Heart left ventricle (tissue), 16 donors: Measurements from ENCODE around the gene SNX20. TPM values are rescaled to one million over a fixed set of nuclear protein-coding genes. Genes with fewer than 3 reads are reported as not detected.
A peak's percentile ranks its signal among the peaks of the same experiment; 100 is the strongest.

Source experiments
- ATAC-seq, 4 donors: fragments of 200-7000 bp; cut with Tn5 transposase; one replicate each; pipeline ENCODE4 v1.9.1; 2020 to 2022; ENCODE audit warnings: moderate library complexity in 4 of 4, mild to moderate bottlenecking in 3 of 4, moderate number of reproducible peaks in 1 of 4
- DNase-seq, 5 donors: peaks; one replicate each; pipeline ENCODE4 v3.0.0-alpha.2; 2020
- H3K27ac ChIP-seq, 12 donors: fragments of 200-600 bp; sonication (generic) in 4 of 12; one replicate each; pipeline versions ENCODE4 v1.5.0 to v1.8.0; 2016 to 2022; ENCODE audit warnings: mild to moderate bottlenecking in 2 of 12
- H3K27me3 ChIP-seq, 9 donors: fragments of 200-600 bp; sonication (generic) in 2 of 9; one replicate each; pipeline versions ENCODE4 v1.5.1 to v1.8.0; 2016 to 2022; ENCODE audit warnings: mild to moderate bottlenecking in 3 of 9
- H3K36me3 ChIP-seq, 9 donors: fragments of 200-600 bp; sonication (generic) in 2 of 9; one replicate each; pipeline versions ENCODE4 v1.5.0 to v1.8.0; 2018 to 2022; ENCODE audit warnings: mild to moderate bottlenecking in 2 of 9
- H3K4me1 ChIP-seq, 12 donors: fragments of 200-600 bp; sonication (generic) in 4 of 12; one replicate each; pipeline versions ENCODE4 v1.5.0 to v1.8.0; 2016 to 2022; ENCODE audit warnings: mild to moderate bottlenecking in 3 of 12
- H3K4me3 ChIP-seq, 12 donors: fragments of 200-600 bp; sonication (generic) in 4 of 12; one replicate each; pipeline versions ENCODE4 v1.5.0 to v1.8.0; 2017 to 2022; ENCODE audit warnings: mild to moderate bottlenecking in 9 of 12, moderate library complexity in 4 of 12
- H3K9me3 ChIP-seq, 12 donors: fragments of 200-600 bp; sonication (generic) in 4 of 12; one replicate each; pipeline versions ENCODE4 v1.5.0 to v1.8.0; 2016 to 2022; ENCODE audit warnings: mild to moderate bottlenecking in 1 of 12
- CTCF ChIP-seq, 12 donors: fragments of 200-600 bp; sonication (generic) in 4 of 12; IDR thresholded peaks; one replicate each; pipeline versions ENCODE4 v1.5.0 to v1.8.0; 2018 to 2022; ENCODE audit warnings: antibody characterized with exemption in 12 of 12, mild to moderate bottlenecking in 5 of 12
- POLR2A ChIP-seq, 2 donors: fragments of 450-650 bp; IDR thresholded peaks; one replicate each; pipeline ENCODE4 v1.6.1; 2017; ENCODE audit warnings: antibody characterized with exemption in 2 of 2, mild to moderate bottlenecking in 2 of 2, moderate library complexity in 2 of 2
- WGBS, 4 donors: extraction: QIAGEN DNeasy Blood & Tissue Kit in 2 of 4; methylation state at CpG; one replicate each; pipeline versions ENCODE4 v1.1.5 to v1.1.7; 2013 to 2018; 5-methylcytosine and 5-hydroxymethylcytosine counted together
- intact Hi-C, 10 donors: fragments of 100-400 bp; cut with DNase I; formaldehyde crosslinking; loops; one replicate each; pipeline versions ENCODE4 v1.11.1 to v1.14.2; 2022
- polyA plus RNA-seq, 2 donors: library from polyadenylated mRNA; stranded (reverse); fragments of 200-250 nt; gene quantifications; one replicate each; pipeline ENCODE4 v1.2.3, GENCODE V29; 2013
- total RNA-seq, 9 donors: library from RNA; depleted of rRNA in 2 of 9; stranded (reverse); fragments of >200 nt in 2 of 9; fragmentation: NEBNext Ultra II Directional in 3 of 9; extraction: Animal tissue kit (Norgen Biotek cat#: 25700) in 3 of 9; gene quantifications; one replicate each; pipeline versions ENCODE4 v1.1.0 to v1.2.4, GENCODE V29; 2016 to 2023
- donor health status: ischemic (EF 13 %, LVEDD 7.1; RV severe dilation, severe dysfunction).
- donor health status: healthy with polysubstance abuse.
- donor health status: DM: no; HTN: yes; CAD: no.
- donor health status: DM: no; HTN: no; CAD: no.
- donor health status: ischemic (EF 25% LVEDD 6.9; RV normal size, moderate dysfunction).
- donor health status: ischemic (EF 25% LVEDD 5.7; RV mildly dilated, moderate dysfunction).
- donor health status: healthy.
- donor health status: DM: yes; HTN: yes; CAD: no.
- donor health status: ischemic (EF 35%, LVEDD 5.7; RV mildly dilated, moderate dysfunction).
- donor health status: nonischemic (EF 11% LVEDD 7.7; RV severe dilation, severe dysfunction).
- donor health status: DM: yes; HTN: yes; CAD: no.
- donor health status: PGD.
- donor health status: ischemic (EF 29% LVEDD 5.4; RV normal size, mild dysfunction).
- donor health status: nonischemic (EF 23%, LVEDD 6.1; RV moderate dilation, normal function).

SNX20 gene
- total and polyA plus RNA-seq, 11 donors, result 0.27 to 11.9 (median 0.64) TPM

- peak; percentile 78 to 87 (median 80) for DNase-seq
- Histone ChIP-seq H3K9me3 (peaks cover 0 to 6% (median 0%) of the 10 kb centered on the region in 12 donors), H3K4me1 (peaks cover 0 to 46% (median 12%) of the 10 kb centered on the region in 12 donors), H3K36me3 (no peaks in the 10 kb centered on the region), H3K4me3 (peak overlapping the region; percentile 9 to 60 (median 54)), H3K27ac (peak overlapping the region in 11 of 12 donors; percentile 49 to 87 (median 74)), H3K27me3 (no peaks in the 10 kb centered on the region)
- intact Hi-C loops, result loop anchor here (2.0 to 10.0 kb wide), 19 partner anchors 71 to 643 kb away; partner anchors contain the start of genes CNEP1R1 (in 2 of the 10), BRD7 (in 1 of the 10) and CYLD (in 1 of the 10)
- TF ChIP-seq CTCF (IDR thresholded peaks at IDR 0.05) (peak; percentile 85 to 97 (median 92)), POLR2A (IDR thresholded peaks at IDR 0.05) (no peak)
- ATAC-seq, result peak; percentile 74 to 88 (median 81)
- WGBS, 4 donors, result 10 to 17% (median 16%) methylated on average over 33 to 40 of the region's 40 CpGs
Observed at GRCh38 chr16:50665128-50665878, 15.8 kb downstream of the SNX20 start.

- Histone ChIP-seq H3K4me1 (peaks cover 0 to 46% (median 12%) of the 10 kb centered on the region in 12 donors), H3K36me3 (no peaks in the 10 kb centered on the region), H3K27me3 (no peaks in the 10 kb centered on the region), H3K9me3 (peaks cover 0 to 6% (median 0%) of the 10 kb centered on the region in 12 donors), H3K4me3 (no peak overlapping the region), H3K27ac (peak overlapping the region in 1 of 12 donors; percentile 87)
- intact Hi-C loops, result loop anchor here in 8 of 10 donors (2.0 to 10.0 kb wide), 13 partner anchors 67 to 639 kb away; partner anchors contain the start of genes CNEP1R1 (in 2 of the 8), BRD7 (in 1 of the 8) and CYLD (in 1 of the 8)
- 91 to 95% (median 94%) methylated on average over 5 of the region's 5 CpGs for WGBS, 4 donors
- TF ChIP-seq CTCF (IDR thresholded peaks at IDR 0.05), result no peak
- no peak for TF ChIP-seq POLR2A (IDR thresholded peaks at IDR 0.05)
- no peak for ATAC-seq
- peak in 1 of 5 donors; percentile 1 for DNase-seq
Observed at GRCh38 chr16:50664270-50664669, 16.8 kb downstream of the SNX20 start.

GRCh38 chr16:50662306-50662940 is 18.7 kb downstream of the SNX20 start:
- TF ChIP-seq POLR2A (IDR thresholded peaks at IDR 0.05) (no peak), CTCF (IDR thresholded peaks at IDR 0.05) (no peak)
- Histone ChIP-seq H3K4me1 (peaks cover 0 to 29% (median 1%) of the 10 kb centered on the region in 12 donors), H3K27me3 (no peaks in the 10 kb centered on the region), H3K9me3 (peaks cover 0 to 6% (median 0%) of the 10 kb centered on the region in 12 donors), H3K27ac (no peak overlapping the region), H3K36me3 (no peaks in the 10 kb centered on the region), H3K4me3 (no peak overlapping the region)
- intact Hi-C loops, result loop anchor here in 7 of 10 donors (5.0 to 10.0 kb wide), 9 partner anchors 65 to 638 kb away; partner anchors contain the start of genes CNEP1R1 (in 2 of the 7) and BRD7 (in 1 of the 7)
- no peak for ATAC-seq
- peak in 1 of 5 donors; percentile 17 for DNase-seq
- WGBS, 4 donors, result 72 to 85% (median 80%) methylated on average over 6 to 10 of the region's 10 CpGs
